HCT116 (cell line): ENCODE data around the gene DHH. TPM values are rescaled to one million over a fixed set of nuclear protein-coding genes. Genes with fewer than 3 reads are reported as not detected.

Experiments used
- ATAC-seq: fragments of 200-7000 bp; cut with Tn5 transposase; 2 replicates; pipeline ENCODE4 v1.9.1; 2020; ENCODE audit warnings: mild to moderate bottlenecking, moderate library complexity
- BruUV-seq: library from RNA; stranded (reverse); fragments of 400-500 nt; replicated peaks from 2 replicates; lab custom pipeline; 2021; lab: Mats Ljungman, UMichigan
- CTCF ChIA-PET: fragments of 300-600 bp; sonication (Branson Sonifier 250); formaldehyde crosslinking; loops from one replicate; lab custom pipeline; 2021; ENCODE audit warnings: antibody characterized with exemption; lab: Charles Lee
- POLR2A ChIA-PET: fragments of 300-600, 350-600 bp; sonication (Branson Sonifier 250); formaldehyde crosslinking; loops from one replicate; lab custom pipeline; 2021; ENCODE audit warnings: antibody characterized with exemption; lab: Charles Lee
- RAD21 ChIA-PET, 2 experiments: fragments of 300-600 bp; sonication (Branson Sonifier 250); formaldehyde crosslinking; loops; one replicate each; lab custom pipeline; 2023; ENCODE audit warnings: low total read pairs in 2 of 2; ENCODE audit not compliant: uncharacterized antibody in 2 of 2, unreplicated experiment in 2 of 2, low non-redundant PET in 1 of 2; lab: Charles Lee
- DNase-seq: peaks from one replicate; pipeline ENCODE4 v3.0.0-alpha.2; 2010; ENCODE audit warnings: low read depth, low spot score
- H2AFZ ChIP-seq: fragments of 200-600 bp; shearing (Covaris generic), sonication (generic); 2 replicates; pipeline ENCODE4 v1.6.1; 2017; ENCODE audit warnings: low read depth, mixed run types, mixed read lengths, antibody characterized with exemption, low read length; ENCODE audit not compliant: poor library complexity, severe bottlenecking
- H3K27ac ChIP-seq: 2 replicates; pipeline ENCODE4 v1.5.1; 2012; ENCODE audit warnings: low read depth, low read length
- H3K27me3 ChIP-seq: fragments of 200-600 bp; sonication (generic); 2 replicates; pipeline ENCODE4 v1.6.1; 2016; ENCODE audit warnings: mixed run types, low read length, mixed read lengths; ENCODE audit not compliant: insufficient read depth
- H3K36me3 ChIP-seq, 2 experiments: fragments of 200-500 bp in 1 of 2; fragments of 200-600 bp in 1 of 2; sonication (Bioruptor generic) in 1 of 2; sonication (generic) in 1 of 2; 2 replicates each; pipeline versions ENCODE4 v1.5.1 to v1.6.1; 2014 to 2016; ENCODE audit warnings: low read length in 2 of 2, inconsistent platforms in 1 of 2, mixed read lengths in 1 of 2, mixed run types in 1 of 2; ENCODE audit not compliant: insufficient read depth in 2 of 2, control insufficient read depth in 1 of 2
- H3K4me1 ChIP-seq, 2 experiments: fragments of 200-600 bp in 1 of 2; sonication (generic) in 1 of 2; 2 replicates each; pipeline versions ENCODE4 v1.5.1 to v1.6.1; 2012 to 2017; ENCODE audit warnings: low read length in 2 of 2, inconsistent platforms in 1 of 2, mild to moderate bottlenecking in 1 of 2, mixed read lengths in 1 of 2, mixed run types in 1 of 2, moderate library complexity in 1 of 2; ENCODE audit not compliant: insufficient read depth in 2 of 2, control insufficient read depth in 1 of 2
- H3K4me2 ChIP-seq: fragments of 200-600 bp; sonication (generic); 2 replicates; pipeline ENCODE4 v1.6.1; 2017; ENCODE audit warnings: mixed run types, low read length, mixed read lengths
- H3K4me3 ChIP-seq, 2 experiments: fragments of 200-600 bp in 1 of 2; sonication (generic) in 1 of 2; replicated peaks in 1 of 2; 2 replicates each; pipeline ENCODE4 v1.5.1; 2011 to 2016; ENCODE audit warnings: low read length in 2 of 2, control low read depth in 1 of 2, low read depth in 1 of 2, mild to moderate bottlenecking in 1 of 2, mixed read lengths in 1 of 2, mixed run types in 1 of 2
- H3K79me2 ChIP-seq: fragments of 200-600 bp; sonication (generic); 2 replicates; pipeline ENCODE4 v1.6.1; 2017; ENCODE audit warnings: mild to moderate bottlenecking, mixed run types, low read length, moderate library complexity, mixed read lengths; ENCODE audit not compliant: insufficient read depth
- H3K9ac ChIP-seq: fragments of 200-600 bp; sonication (generic); 2 replicates; pipeline ENCODE4 v1.6.1; 2016; ENCODE audit warnings: low read length, mixed read lengths
- H3K9me2 ChIP-seq: fragments of 200-600 bp; sonication (generic), shearing (Covaris generic); 2 replicates; pipeline ENCODE4 v1.6.1; 2017; ENCODE audit warnings: mixed run types, mild to moderate bottlenecking, moderate library complexity; ENCODE audit not compliant: insufficient read depth
- H3K9me3 ChIP-seq, 2 experiments: fragments of 200-500 bp in 1 of 2; fragments of 200-600 bp in 1 of 2; sonication (Bioruptor generic) in 1 of 2; sonication (generic) in 1 of 2; 2 replicates each; pipeline ENCODE4 v1.6.1; 2014 to 2017; ENCODE audit warnings: low read length in 2 of 2, mixed read lengths in 2 of 2, inconsistent platforms in 1 of 2, low read depth in 1 of 2, mild to moderate bottlenecking in 1 of 2, mixed run types in 1 of 2, moderate library complexity in 1 of 2; ENCODE audit not compliant: control insufficient read depth in 1 of 2, insufficient read depth in 1 of 2
- H4K20me1 ChIP-seq: fragments of 200-600 bp; sonication (generic), shearing (Covaris generic); 2 replicates; pipeline ENCODE4 v1.6.1; 2017; ENCODE audit warnings: mixed run types, mild to moderate bottlenecking, moderate library complexity; ENCODE audit not compliant: insufficient read depth
- CBX3 ChIP-seq: IDR thresholded peaks from 2 replicates; pipeline ENCODE4 v1.6.1; 2012; ENCODE audit warnings: low read depth
- CEBPB ChIP-seq: IDR thresholded peaks from 2 replicates; pipeline ENCODE4 v1.6.1; 2012; ENCODE audit warnings: low read depth
- JUND ChIP-seq: IDR thresholded peaks from 2 replicates; pipeline ENCODE4 v1.6.1; 2012
- POLR2A ChIP-seq: IDR thresholded peaks from 2 replicates; pipeline ENCODE4 v1.7.0; 2011; ENCODE audit warnings: borderline replicate concordance; ENCODE audit not compliant: insufficient read depth, insufficient read length; ENCODE audit errors: extremely low read depth
- POLR2AphosphoS5 ChIP-seq: IDR thresholded peaks from 2 replicates; pipeline ENCODE4 v1.6.1; 2011; ENCODE audit warnings: mild to moderate bottlenecking, low read depth, low read length, moderate library complexity
- RAD21 ChIP-seq: IDR thresholded peaks from 2 replicates; pipeline ENCODE4 v1.6.1; 2012; ENCODE audit warnings: low read depth, mild to moderate bottlenecking
- SP1 ChIP-seq: IDR thresholded peaks from 2 replicates; pipeline ENCODE4 v1.6.1; 2012; ENCODE audit warnings: low read depth
- SRF ChIP-seq: IDR thresholded peaks from 2 replicates; pipeline ENCODE4 v1.6.1; 2012; ENCODE audit warnings: low read depth
- TCF7L2 ChIP-seq: IDR thresholded peaks from 2 replicates; pipeline ENCODE4 v1.7.0; 2011; ENCODE audit warnings: borderline replicate concordance, inconsistent platforms; ENCODE audit not compliant: insufficient read depth, insufficient read length; ENCODE audit errors: extremely low read depth
- YY1 ChIP-seq: IDR thresholded peaks from 2 replicates; pipeline ENCODE4 v1.6.1; 2011; ENCODE audit warnings: low read length, low read depth, moderate library complexity, mild to moderate bottlenecking; ENCODE audit not compliant: insufficient replicate concordance; ENCODE audit errors: extremely low read depth
- ZFX ChIP-seq: fragments of 450-650 bp; IDR thresholded peaks from 2 replicates; pipeline ENCODE4 v1.6.1; 2017
- ZNF274 ChIP-seq: fragments of 200-500 bp; sonication (Bioruptor generic); IDR thresholded peaks from 2 replicates; pipeline ENCODE4 v1.6.1; 2014; ENCODE audit warnings: mild to moderate bottlenecking, low read depth, low read length, inconsistent platforms
- intact Hi-C: fragments of 100-400 bp; cut with micrococcal nuclease; formaldehyde crosslinking; loops from 2 replicates; pipeline ENCODE4 v1.10.0; 2022
- total RNA-seq: library from RNA; stranded (reverse); gene quantifications from one replicate; pipeline ENCODE4 v1.2.1, GENCODE V29; 2021; ENCODE audit not compliant: unreplicated experiment
- TF ChIP-seq, protein P1 (sequence below): IDR thresholded peaks from 2 replicates; pipeline ENCODE4 v1.6.1; 2012
- TF ChIP-seq, protein P2 (sequence below), 3 experiments: fragments of 200-600 bp in 1 of 3; sonication (generic) in 1 of 3; IDR thresholded peaks in 2 of 3; conservative IDR thresholded peaks in 1 of 3; 2 replicates each; pipeline ENCODE4 v1.5.1; 2012 to 2017; ENCODE audit warnings: low read depth in 2 of 3, low read length in 2 of 3, antibody characterized with exemption in 1 of 3, borderline replicate concordance in 1 of 3, control low read depth in 1 of 3, mild to moderate bottlenecking in 1 of 3, mixed read lengths in 1 of 3, mixed run types in 1 of 3, moderate library complexity in 1 of 3; ENCODE audit not compliant: insufficient read depth in 1 of 3
- TF ChIP-seq, protein P3 (sequence below): IDR thresholded peaks from 2 replicates; pipeline ENCODE4 v1.6.1; 2012; ENCODE audit warnings: low read depth
- TF ChIP-seq, protein P4 (sequence below): IDR thresholded peaks from 2 replicates; pipeline ENCODE4 v1.6.1; 2011; ENCODE audit warnings: mild to moderate bottlenecking, low read length, moderate library complexity; ENCODE audit not compliant: insufficient replicate concordance; ENCODE audit errors: extremely low read depth

Gene DHH
- total RNA-seq, 1 experiment from 2014 or later: 0.22 TPM

DNA sequence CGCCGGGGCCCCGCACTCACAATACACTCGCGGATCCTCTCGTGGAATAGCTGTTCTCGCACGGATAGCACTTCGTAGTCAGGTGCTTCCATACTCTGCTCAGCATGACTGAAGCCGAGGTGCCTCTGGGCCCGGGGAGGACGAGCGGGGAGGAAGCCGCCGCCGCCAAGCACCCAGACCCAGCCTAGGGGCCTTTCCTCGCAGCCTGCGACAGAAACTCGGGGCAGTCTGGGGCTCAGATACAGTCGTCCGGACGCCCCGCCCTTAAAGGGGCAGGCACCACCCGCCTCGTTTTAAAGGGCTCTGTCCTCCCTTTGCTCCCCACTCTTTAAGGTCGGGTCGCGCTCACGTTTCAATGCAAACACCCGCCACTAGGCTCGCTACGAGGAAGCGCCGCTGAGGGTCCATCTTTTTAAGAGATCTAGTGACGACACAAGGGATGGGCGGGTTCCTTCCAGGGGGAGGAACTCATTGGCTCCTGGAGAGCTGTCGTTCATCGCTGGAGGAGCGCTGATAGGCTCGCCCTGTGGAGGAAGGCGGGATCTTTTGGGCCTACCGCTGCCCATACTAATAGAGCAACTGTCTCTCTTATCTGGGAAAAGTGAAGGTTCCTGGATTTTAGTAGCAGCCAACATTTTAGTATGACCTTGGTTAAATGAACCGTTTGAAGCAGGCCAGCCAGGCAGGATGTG lies 16.0 kb upstream of the DHH start, which contains the start of gene LMBR1L:
Gene LMBR1L (minus strand): TSS at position 384 of the 692 bp plus-strand sequence. CDS start 292 bp downstream, at position 92.
- POLR2A ChIA-PET: interaction anchor here (1.0 to 3.5 kb wide), 7 partner anchors 9 to 41 kb away, joined by 3 to 30 read pairs (median 5); partner anchors contain the start of genes RHEBL1 and TUBA1B
- Histone ChIP-seq H3K27ac (peak within 1 kb of the TSS; percentile 62), H3K27me3 (no peaks in the 10 kb centered on the region), H3K36me3 (no peaks in the 10 kb centered on the region), H3K4me2 (peak within 1 kb of the TSS; percentile 93), H2AFZ (peak within 1 kb of the TSS; percentile 89), H3K9me2 (no peaks in the 10 kb centered on the region), H3K9me3 (no peaks in the 10 kb centered on the region), H4K20me1 (no peaks in the 10 kb centered on the region), H3K4me1 (peaks cover 6 to 29% of the 10 kb centered on the region in 2 experiments; a peak in 3 of 4 replicates), H3K79me2 (peaks cover 4% of the 10 kb centered on the region), H3K9ac (peak within 1 kb of the TSS; percentile 77), H3K4me3 (peak within 1 kb of the TSS; percentile 90 to 97)
- ATAC-seq (peak; percentile 98), DNase-seq (peak; percentile 96)
- RAD21 ChIA-PET: no interaction called here
- TF ChIP-seq, protein P1, sequence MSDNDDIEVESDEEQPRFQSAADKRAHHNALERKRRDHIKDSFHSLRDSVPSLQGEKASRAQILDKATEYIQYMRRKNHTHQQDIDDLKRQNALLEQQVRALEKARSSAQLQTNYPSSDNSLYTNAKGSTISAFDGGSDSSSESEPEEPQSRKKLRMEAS: peak; percentile 77
- TF ChIP-seq JUND (no peak), POLR2AphosphoS5 (peak; percentile 84), POLR2A (peak; percentile 63), ZNF274 (no peak), RAD21 (no peak), SRF (no peak; the same call in 1 of the 2 replicates), CEBPB (no peak), YY1 (peak; percentile 81), TCF7L2 (peak; percentile 45), CBX3 (no peak), ZFX (0 out of 2 replicates have a peak, but pooled peaks have one; percentile 34), SP1 (peak; percentile 95)
- TF ChIP-seq, protein P2, sequence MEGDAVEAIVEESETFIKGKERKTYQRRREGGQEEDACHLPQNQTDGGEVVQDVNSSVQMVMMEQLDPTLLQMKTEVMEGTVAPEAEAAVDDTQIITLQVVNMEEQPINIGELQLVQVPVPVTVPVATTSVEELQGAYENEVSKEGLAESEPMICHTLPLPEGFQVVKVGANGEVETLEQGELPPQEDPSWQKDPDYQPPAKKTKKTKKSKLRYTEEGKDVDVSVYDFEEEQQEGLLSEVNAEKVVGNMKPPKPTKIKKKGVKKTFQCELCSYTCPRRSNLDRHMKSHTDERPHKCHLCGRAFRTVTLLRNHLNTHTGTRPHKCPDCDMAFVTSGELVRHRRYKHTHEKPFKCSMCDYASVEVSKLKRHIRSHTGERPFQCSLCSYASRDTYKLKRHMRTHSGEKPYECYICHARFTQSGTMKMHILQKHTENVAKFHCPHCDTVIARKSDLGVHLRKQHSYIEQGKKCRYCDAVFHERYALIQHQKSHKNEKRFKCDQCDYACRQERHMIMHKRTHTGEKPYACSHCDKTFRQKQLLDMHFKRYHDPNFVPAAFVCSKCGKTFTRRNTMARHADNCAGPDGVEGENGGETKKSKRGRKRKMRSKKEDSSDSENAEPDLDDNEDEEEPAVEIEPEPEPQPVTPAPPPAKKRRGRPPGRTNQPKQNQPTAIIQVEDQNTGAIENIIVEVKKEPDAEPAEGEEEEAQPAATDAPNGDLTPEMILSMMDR (IDR thresholded peaks at IDR 0.05 in 2 of 3, conservative IDR thresholded peaks at IDR 0.05 in 1 of 3; ENCODE audit: borderline replicate concordance in 1 of 3, insufficient read depth in 1 of 3, low read depth in 2 of 3, low read length in 2 of 3): peak in 2 of 3 experiments; percentile 20 to 50; a peak in 3 of 6 replicates
- TF ChIP-seq, protein P3, sequence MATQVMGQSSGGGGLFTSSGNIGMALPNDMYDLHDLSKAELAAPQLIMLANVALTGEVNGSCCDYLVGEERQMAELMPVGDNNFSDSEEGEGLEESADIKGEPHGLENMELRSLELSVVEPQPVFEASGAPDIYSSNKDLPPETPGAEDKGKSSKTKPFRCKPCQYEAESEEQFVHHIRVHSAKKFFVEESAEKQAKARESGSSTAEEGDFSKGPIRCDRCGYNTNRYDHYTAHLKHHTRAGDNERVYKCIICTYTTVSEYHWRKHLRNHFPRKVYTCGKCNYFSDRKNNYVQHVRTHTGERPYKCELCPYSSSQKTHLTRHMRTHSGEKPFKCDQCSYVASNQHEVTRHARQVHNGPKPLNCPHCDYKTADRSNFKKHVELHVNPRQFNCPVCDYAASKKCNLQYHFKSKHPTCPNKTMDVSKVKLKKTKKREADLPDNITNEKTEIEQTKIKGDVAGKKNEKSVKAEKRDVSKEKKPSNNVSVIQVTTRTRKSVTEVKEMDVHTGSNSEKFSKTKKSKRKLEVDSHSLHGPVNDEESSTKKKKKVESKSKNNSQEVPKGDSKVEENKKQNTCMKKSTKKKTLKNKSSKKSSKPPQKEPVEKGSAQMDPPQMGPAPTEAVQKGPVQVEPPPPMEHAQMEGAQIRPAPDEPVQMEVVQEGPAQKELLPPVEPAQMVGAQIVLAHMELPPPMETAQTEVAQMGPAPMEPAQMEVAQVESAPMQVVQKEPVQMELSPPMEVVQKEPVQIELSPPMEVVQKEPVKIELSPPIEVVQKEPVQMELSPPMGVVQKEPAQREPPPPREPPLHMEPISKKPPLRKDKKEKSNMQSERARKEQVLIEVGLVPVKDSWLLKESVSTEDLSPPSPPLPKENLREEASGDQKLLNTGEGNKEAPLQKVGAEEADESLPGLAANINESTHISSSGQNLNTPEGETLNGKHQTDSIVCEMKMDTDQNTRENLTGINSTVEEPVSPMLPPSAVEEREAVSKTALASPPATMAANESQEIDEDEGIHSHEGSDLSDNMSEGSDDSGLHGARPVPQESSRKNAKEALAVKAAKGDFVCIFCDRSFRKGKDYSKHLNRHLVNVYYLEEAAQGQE: no peak
- TF ChIP-seq, protein P4, sequence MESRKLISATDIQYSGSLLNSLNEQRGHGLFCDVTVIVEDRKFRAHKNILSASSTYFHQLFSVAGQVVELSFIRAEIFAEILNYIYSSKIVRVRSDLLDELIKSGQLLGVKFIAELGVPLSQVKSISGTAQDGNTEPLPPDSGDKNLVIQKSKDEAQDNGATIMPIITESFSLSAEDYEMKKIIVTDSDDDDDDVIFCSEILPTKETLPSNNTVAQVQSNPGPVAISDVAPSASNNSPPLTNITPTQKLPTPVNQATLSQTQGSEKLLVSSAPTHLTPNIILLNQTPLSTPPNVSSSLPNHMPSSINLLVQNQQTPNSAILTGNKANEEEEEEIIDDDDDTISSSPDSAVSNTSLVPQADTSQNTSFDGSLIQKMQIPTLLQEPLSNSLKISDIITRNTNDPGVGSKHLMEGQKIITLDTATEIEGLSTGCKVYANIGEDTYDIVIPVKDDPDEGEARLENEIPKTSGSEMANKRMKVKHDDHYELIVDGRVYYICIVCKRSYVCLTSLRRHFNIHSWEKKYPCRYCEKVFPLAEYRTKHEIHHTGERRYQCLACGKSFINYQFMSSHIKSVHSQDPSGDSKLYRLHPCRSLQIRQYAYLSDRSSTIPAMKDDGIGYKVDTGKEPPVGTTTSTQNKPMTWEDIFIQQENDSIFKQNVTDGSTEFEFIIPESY: no peak
- intact Hi-C loops: no loop called here
- CTCF ChIA-PET: interaction anchor here (0.9 to 4.6 kb wide), 8 partner anchors 10 to 46 kb away, joined by 3 to 27 read pairs (median 8); partner anchors contain the start of genes RHEBL1 and TUBA1B
- no TSS peak for BruUV-seq
